Activated naive CD8-positive, alpha-beta T cell treated with anti-CD3 and anti-CD28 coated beads, Interleukin-2, amount 10 ng/mL, durations not matched to agents 7 days and 5 days (primary cell): ENCODE measurements around the gene CFLAR. TPM values are rescaled to one million over a fixed set of nuclear protein-coding genes. Genes with fewer than 3 reads are reported as not detected.
A peak's percentile ranks its signal among the peaks of the same experiment; 100 is the strongest.
"Not testable (repeated sequence)": the region's sequence is repeated elsewhere in the genome, so short reads cannot be mapped to it uniquely, and the experiment has no call there.

ENCODE experiments used
- ATAC-seq: fragments of 150-1000 bp; cut with Tn5 transposase; one replicate; pipeline ENCODE4 v1.10.0; 2021; ENCODE audit warnings: low read depth, moderate library complexity
- POLR2A ChIA-PET: fragments of 350-600 bp; sonication (Branson Sonifier 250); formaldehyde crosslinking; loops from one replicate; lab custom pipeline; 2021; ENCODE audit warnings: antibody characterized with exemption; lab: Charles Lee
- DNase-seq: peaks from one replicate; pipeline ENCODE4 v3.0.0; 2021
- H3K27ac Mint-ChIP-seq: one replicate; pipeline ENCODE4 v1.8.0; 2022; ENCODE audit warnings: mild to moderate bottlenecking, mixed read lengths
- H3K27me3 Mint-ChIP-seq: one replicate; pipeline ENCODE4 v1.8.0; 2022; ENCODE audit warnings: mild to moderate bottlenecking, moderate library complexity, mixed read lengths
- H3K36me3 Mint-ChIP-seq: one replicate; pipeline ENCODE4 v1.8.0; 2021; ENCODE audit warnings: mild to moderate bottlenecking, mixed read lengths
- H3K4me1 Mint-ChIP-seq: one replicate; pipeline ENCODE4 v1.8.0; 2021; ENCODE audit warnings: mixed read lengths
- H3K4me3 Mint-ChIP-seq: one replicate; pipeline ENCODE4 v1.8.0; 2022; ENCODE audit warnings: mild to moderate bottlenecking, moderate library complexity, mixed read lengths
- H3K9me3 Mint-ChIP-seq: one replicate; pipeline ENCODE4 v1.8.0; 2021; ENCODE audit warnings: mixed read lengths
- total RNA-seq, 2 experiments: library from RNA; stranded (reverse); gene quantifications; one replicate each; pipeline ENCODE4 v1.2.3, GENCODE V29; 2021

Gene CFLAR
- total RNA-seq, 2 experiments from 2014 or later: 139 to 140 TPM

- Mint-ChIP-seq H3K27ac (peak within 1 kb of the TSS; percentile 92), H3K9me3 (no peaks in the 10 kb centered on the region), H3K36me3 (peaks cover 30% of the 10 kb centered on the region), H3K4me1 (peaks cover 41% of the 10 kb centered on the region), H3K4me3 (peak within 1 kb of the TSS; percentile 96), H3K27me3 (no peaks in the 10 kb centered on the region)
- DNase-seq (no peak), ATAC-seq (peak; percentile 78)
- POLR2A ChIA-PET: interaction anchor here (0.6 to 3.0 kb wide), 19 partner anchors 8 to 469 kb away, joined by 3 to 120 read pairs (median 5); partner anchors contain the start of genes CASP8, CFLAR, CLK1 and NIF3L1
Observed at GRCh38 chr2:201182650-201183364, 66.8 kb downstream of the CFLAR start, which contains the start of gene CASP10. CASP10 (plus strand) TSS chr2:201183141; CDS start chr2:201185778, 2,637 bp downstream.

GRCh38 chr2:201183365-201183727 lies 67.4 kb downstream of the CFLAR start:
- ATAC-seq: no peak
- peaks cover 44% of the 10 kb centered on the region for H3K4me1 Mint-ChIP-seq
- DNase-seq: no peak

GRCh38 chr2:201183835-201184234 lies 67.9 kb downstream of the CFLAR start:
- not testable (repeated sequence) for H3K9me3 Mint-ChIP-seq, H3K27me3 Mint-ChIP-seq, DNase-seq
- Mint-ChIP-seq H3K36me3 (peaks cover 41% of the 10 kb centered on the region), H3K27ac (peak overlapping the region; percentile 79), H3K4me1 (peaks cover 46% of the 10 kb centered on the region), H3K4me3 (peak overlapping the region; percentile 96)
- POLR2A ChIA-PET: interaction anchor here (0.6 to 3.0 kb wide), 10 partner anchors 10 to 319 kb away, joined by 3 to 120 read pairs (median 9); partner anchors contain the start of genes CASP8, CFLAR and CLK1
- peak; percentile 9 for ATAC-seq

More at GRCh38 chr2:201183365-201183727, 67.4 kb downstream of the CFLAR start:
- POLR2A ChIA-PET: interaction anchor here (0.7 to 3.0 kb wide), 16 partner anchors 8 to 470 kb away, joined by 3 to 120 read pairs (median 6); partner anchors contain the start of genes CASP8, CFLAR, CLK1 and NIF3L1
- Mint-ChIP-seq H3K36me3 (peaks cover 36% of the 10 kb centered on the region), H3K4me3 (peak overlapping the region; percentile 96), H3K27ac (peak overlapping the region; percentile 92), H3K9me3 (peaks cover 1% of the 10 kb centered on the region), H3K27me3 (no peaks in the 10 kb centered on the region)

- not testable (repeated sequence) for DNase-seq, H3K9me3 Mint-ChIP-seq, H3K27me3 Mint-ChIP-seq
- H3K27ac Mint-ChIP-seq: peak overlapping the region; percentile 79
- ATAC-seq: peak; percentile 14
- peaks cover 46% of the 10 kb centered on the region for H3K4me1 Mint-ChIP-seq
- peak overlapping the region; percentile 96 for H3K4me3 Mint-ChIP-seq
- peaks cover 45% of the 10 kb centered on the region for H3K36me3 Mint-ChIP-seq
- POLR2A ChIA-PET: interaction anchor here (0.6 to 3.0 kb wide), 7 partner anchors 10 to 320 kb away, joined by 3 to 120 read pairs (median 11); partner anchors contain the start of genes CFLAR and CLK1
Observed at GRCh38 chr2:201184248-201184647, 68.3 kb downstream of the CFLAR start.

- no peak for ATAC-seq
- POLR2A ChIA-PET: interaction anchor here (0.9 to 2.4 kb wide), 8 partner anchors 8 to 296 kb away, joined by 3 to 30 read pairs (median 6); partner anchors contain the start of genes NIF3L1 and PPIL3
Observed at GRCh38 chr2:201185863-201186262, 69.9 kb downstream of the CFLAR start.

GRCh38 chr2:201186982-201187381 lies 71.0 kb downstream of the CFLAR start:
- peaks cover 65% of the 10 kb centered on the region for H3K36me3 Mint-ChIP-seq
- DNase-seq (no peak), ATAC-seq (no peak)
- peak overlapping the region; percentile 96 for H3K4me3 Mint-ChIP-seq
- peaks cover 3% of the 10 kb centered on the region for H3K9me3 Mint-ChIP-seq
- H3K27ac Mint-ChIP-seq: peak overlapping the region; percentile 45
- peaks cover 57% of the 10 kb centered on the region for H3K4me1 Mint-ChIP-seq
- no peaks in the 10 kb centered on the region for H3K27me3 Mint-ChIP-seq
- POLR2A ChIA-PET: interaction anchor here (2.4 kb wide), 1 partner anchor 46 kb away, joined by 30 read pairs; no protein-coding TSS in a partner anchor

More at GRCh38 chr2:201185863-201186262, 69.9 kb downstream of the CFLAR start:
- Mint-ChIP-seq H3K27me3 (no peaks in the 10 kb centered on the region), H3K36me3 (peaks cover 57% of the 10 kb centered on the region), H3K9me3 (peaks cover 3% of the 10 kb centered on the region), H3K27ac (peak overlapping the region; percentile 79), H3K4me3 (peak overlapping the region; percentile 96), H3K4me1 (peaks cover 47% of the 10 kb centered on the region)
- no peak for DNase-seq

- POLR2A ChIA-PET: interaction anchor here (0.7 kb wide), 2 partner anchors 44 to 204 kb away, joined by 3 read pairs; no protein-coding TSS in a partner anchor
- H3K4me3 Mint-ChIP-seq: peak overlapping the region; percentile 57
- H3K27ac Mint-ChIP-seq: peak overlapping the region; percentile 52
- peaks cover 60% of the 10 kb centered on the region for H3K4me1 Mint-ChIP-seq
- no peak for DNase-seq
- no peaks in the 10 kb centered on the region for H3K27me3 Mint-ChIP-seq
- ATAC-seq: no peak
- peaks cover 3% of the 10 kb centered on the region for H3K9me3 Mint-ChIP-seq
- peaks cover 73% of the 10 kb centered on the region for H3K36me3 Mint-ChIP-seq
Observed at GRCh38 chr2:201188449-201188848, 72.5 kb downstream of the CFLAR start.

GRCh38 chr2:201191132-201191875 lies 75.3 kb downstream of the CFLAR start:
- Mint-ChIP-seq H3K9me3 (peaks cover 3% of the 10 kb centered on the region), H3K27me3 (no peaks in the 10 kb centered on the region), H3K27ac (peak overlapping the region; percentile 75), H3K4me1 (peaks cover 60% of the 10 kb centered on the region), H3K4me3 (peak overlapping the region; percentile 66), H3K36me3 (peaks cover 76% of the 10 kb centered on the region)
- no peak for DNase-seq
- POLR2A ChIA-PET: interaction anchor here (0.6 to 2.3 kb wide), 8 partner anchors 8 to 327 kb away, joined by 3 to 13 read pairs (median 7); partner anchors contain the start of genes CASP10, CASP8 and CLK1
- ATAC-seq: peak; percentile 93

- no peaks in the 10 kb centered on the region for H3K27me3 Mint-ChIP-seq
- POLR2A ChIA-PET: interaction anchor here (0.6 to 3.0 kb wide), 7 partner anchors 8 to 258 kb away, joined by 3 to 11 read pairs (median 6); partner anchors contain the start of genes CASP10 and STRADB
- peak; percentile 66 for ATAC-seq
- DNase-seq: no peak
- H3K27ac Mint-ChIP-seq: peak overlapping the region; percentile 89
- peak overlapping the region; percentile 79 for H3K4me3 Mint-ChIP-seq
- H3K4me1 Mint-ChIP-seq: peaks cover 52% of the 10 kb centered on the region
- peaks cover 61% of the 10 kb centered on the region for H3K36me3 Mint-ChIP-seq
- H3K9me3 Mint-ChIP-seq: no peaks in the 10 kb centered on the region
Observed at GRCh38 chr2:201194097-201194496, 78.1 kb downstream of the CFLAR start.

GRCh38 chr2:201195331-201195730 lies 79.4 kb downstream of the CFLAR start:
- ATAC-seq (no peak), DNase-seq (no peak)
- POLR2A ChIA-PET: interaction anchor here (1.1 to 3.0 kb wide), 7 partner anchors 9 to 38 kb away, joined by 3 to 11 read pairs (median 6); partner anchors contain the start of gene CASP10
- Mint-ChIP-seq H3K4me3 (peak overlapping the region; percentile 42), H3K27ac (peak overlapping the region; percentile 61), H3K4me1 (peaks cover 46% of the 10 kb centered on the region), H3K27me3 (no peaks in the 10 kb centered on the region), H3K9me3 (no peaks in the 10 kb centered on the region), H3K36me3 (peaks cover 55% of the 10 kb centered on the region)

GRCh38 chr2:201196003-201196402 lies 80.0 kb downstream of the CFLAR start:
- DNase-seq (no peak), ATAC-seq (no peak)
- Mint-ChIP-seq H3K9me3 (no peaks in the 10 kb centered on the region), H3K27ac (no peak overlapping the region), H3K36me3 (peaks cover 56% of the 10 kb centered on the region), H3K4me1 (peaks cover 43% of the 10 kb centered on the region), H3K27me3 (no peaks in the 10 kb centered on the region), H3K4me3 (no peak overlapping the region)
- POLR2A ChIA-PET: interaction anchor here (1.0 to 1.8 kb wide), 4 partner anchors 8 to 27 kb away, joined by 3 to 6 read pairs (median 3); no protein-coding TSS in a partner anchor

GRCh38 chr2:201196803-201197202 lies 80.8 kb downstream of the CFLAR start:
- peaks cover 54% of the 10 kb centered on the region for H3K36me3 Mint-ChIP-seq
- no peak overlapping the region for H3K27ac Mint-ChIP-seq
- H3K4me3 Mint-ChIP-seq: no peak overlapping the region

More at GRCh38 chr2:201196803-201197202, 80.8 kb downstream of the CFLAR start:
- ATAC-seq (no peak), DNase-seq (no peak)
- POLR2A ChIA-PET: interaction anchor here (0.9 to 1.5 kb wide), 3 partner anchors 11 to 276 kb away, joined by 3 read pairs; no protein-coding TSS in a partner anchor
- Mint-ChIP-seq H3K27me3 (no peaks in the 10 kb centered on the region), H3K4me1 (peaks cover 40% of the 10 kb centered on the region), H3K9me3 (no peaks in the 10 kb centered on the region)
